Mesothelial cell of epicardium (in vitro differentiated cells): ENCODE data around the gene ADIPOR2. TPM values are rescaled to one million over a fixed set of nuclear protein-coding genes. Genes with fewer than 3 reads are reported as not detected.
A peak's percentile ranks its signal among the peaks of the same experiment; 100 is the strongest.

Experiments
- DNase-seq, 2 experiments: peaks; one replicate each; pipeline ENCODE4 v3.0.0; 2021; ENCODE audit warnings: low spot score in 2 of 2; ENCODE audit not compliant: unreplicated experiment in 2 of 2
- H3K27ac Mint-ChIP-seq: 2 replicates; pipeline ENCODE4 v1.8.0; 2021; ENCODE audit warnings: mixed read lengths
- H3K27me3 Mint-ChIP-seq: 2 replicates; pipeline ENCODE4 v1.8.0; 2021; ENCODE audit warnings: low read depth, mixed read lengths
- H3K36me3 Mint-ChIP-seq: 2 replicates; pipeline ENCODE4 v1.8.0; 2021; ENCODE audit warnings: mixed read lengths
- H3K4me1 Mint-ChIP-seq: 2 replicates; pipeline ENCODE4 v1.8.0; 2021; ENCODE audit warnings: mixed read lengths
- H3K4me3 Mint-ChIP-seq: 2 replicates; pipeline ENCODE4 v1.8.0; 2021; ENCODE audit warnings: mild to moderate bottlenecking, moderate library complexity, mixed read lengths
- H3K9me3 Mint-ChIP-seq: 2 replicates; pipeline ENCODE4 v1.8.0; 2021; ENCODE audit warnings: mixed read lengths
- CTCF ChIP-seq: fragments of 200-600 bp; sonication (generic); IDR thresholded peaks from one replicate; pipeline ENCODE4 v1.5.0; 2021; ENCODE audit warnings: antibody characterized with exemption; ENCODE audit not compliant: unreplicated experiment
- total RNA-seq: library from RNA; stranded (reverse); gene quantifications from 3 replicates; pipeline ENCODE4 v1.2.1, GENCODE V29; 2021

ADIPOR2 gene
- total RNA-seq, 1 donor from 2014 or later, result 77.2 TPM

- peak overlapping the region; percentile 5 for H3K27ac Mint-ChIP-seq
- no peak for DNase-seq
- no peak overlapping the region for H3K4me3 Mint-ChIP-seq
- TF ChIP-seq CTCF, result no peak
- H3K4me1 Mint-ChIP-seq, result peaks cover 77% of the 10 kb centered on the region
- H3K9me3 Mint-ChIP-seq, result no peaks in the 10 kb centered on the region
- no peaks in the 10 kb centered on the region for H3K27me3 Mint-ChIP-seq
- H3K36me3 Mint-ChIP-seq, result peaks cover 17% of the 10 kb centered on the region
Measured at GRCh38 chr12:1778911-1779310, 88.0 kb downstream of the ADIPOR2 start.

DNA sequence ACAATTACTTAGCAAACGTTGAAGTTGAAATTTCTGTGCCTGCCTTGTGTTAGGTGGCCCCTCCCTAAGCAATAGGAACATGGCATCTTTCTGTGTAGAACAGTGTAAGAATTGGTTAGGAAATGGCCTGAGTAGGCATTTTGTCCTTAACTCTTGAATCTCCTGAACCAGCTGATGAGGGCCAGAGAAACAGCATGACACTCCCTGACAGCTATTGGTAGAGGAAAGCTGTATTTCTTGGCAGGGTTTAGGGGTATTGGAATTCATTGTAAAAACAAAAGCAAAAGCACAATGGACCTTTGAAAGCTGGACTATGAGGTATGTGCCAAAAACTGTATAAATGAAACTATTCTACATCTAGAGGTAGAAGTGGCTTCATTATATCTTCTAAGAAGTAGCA lies 88.9 kb downstream of the ADIPOR2 start:
- no peak for DNase-seq
- no peaks in the 10 kb centered on the region for H3K27me3 Mint-ChIP-seq
- H3K4me1 Mint-ChIP-seq, result peaks cover 78% of the 10 kb centered on the region
- peaks cover 20% of the 10 kb centered on the region for H3K36me3 Mint-ChIP-seq
- H3K4me3 Mint-ChIP-seq, result no peak overlapping the region
- no peak for TF ChIP-seq CTCF
- no peaks in the 10 kb centered on the region for H3K9me3 Mint-ChIP-seq
- peak overlapping the region; percentile 63 for H3K27ac Mint-ChIP-seq

DNA sequence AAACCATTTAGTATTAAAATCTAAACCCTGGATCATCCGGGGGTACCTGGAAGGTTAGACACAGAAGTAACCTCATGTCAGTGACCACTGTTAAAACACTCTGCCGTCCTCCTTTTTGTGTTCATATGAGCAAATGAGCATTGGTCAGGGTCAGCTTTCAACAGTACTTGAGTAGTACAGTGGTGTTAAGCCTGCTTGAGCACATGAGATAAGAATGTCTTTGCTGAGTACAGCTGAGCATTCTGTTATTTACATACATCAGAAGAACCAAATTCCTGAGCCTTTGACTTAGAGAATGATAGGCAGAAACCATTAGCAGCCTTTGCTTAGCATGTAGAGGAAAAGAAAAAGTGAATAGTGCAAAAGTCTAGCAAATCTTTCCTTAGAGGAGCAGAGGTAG lies 90.9 kb downstream of the ADIPOR2 start:
- TF ChIP-seq CTCF, result no peak
- DNase-seq, result no peak
- Mint-ChIP-seq H3K36me3 (peaks cover 26% of the 10 kb centered on the region), H3K4me3 (no peak overlapping the region), H3K4me1 (peaks cover 65% of the 10 kb centered on the region), H3K27ac (peak overlapping the region; percentile 56), H3K27me3 (no peaks in the 10 kb centered on the region), H3K9me3 (no peaks in the 10 kb centered on the region)

DNA sequence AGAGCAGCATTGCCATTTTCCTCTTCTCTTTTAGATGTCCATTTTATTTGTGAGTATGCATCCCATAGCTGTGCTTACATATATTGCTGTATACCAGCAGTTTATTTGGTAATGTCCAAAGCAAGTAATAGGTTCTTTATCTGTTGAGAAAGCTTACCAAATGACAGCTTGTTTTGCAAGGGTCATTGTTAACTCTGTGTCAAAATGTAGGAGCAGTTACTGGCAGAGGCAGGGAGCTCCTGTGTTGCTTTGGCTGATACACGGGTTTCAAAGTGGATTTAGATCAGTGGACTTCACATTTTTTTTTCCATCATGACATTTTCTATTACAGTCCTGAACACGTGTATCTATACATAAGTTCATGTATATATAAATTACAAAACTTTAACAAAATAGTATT lies 91.3 kb downstream of the ADIPOR2 start:
- no peaks in the 10 kb centered on the region for H3K9me3 Mint-ChIP-seq
- H3K36me3 Mint-ChIP-seq, result peaks cover 26% of the 10 kb centered on the region
- no peak overlapping the region for H3K4me3 Mint-ChIP-seq
- peak overlapping the region; percentile 56 for H3K27ac Mint-ChIP-seq
- TF ChIP-seq CTCF, result no peak
- H3K4me1 Mint-ChIP-seq, result peaks cover 61% of the 10 kb centered on the region
- DNase-seq, result no peak
- no peaks in the 10 kb centered on the region for H3K27me3 Mint-ChIP-seq

DNA sequence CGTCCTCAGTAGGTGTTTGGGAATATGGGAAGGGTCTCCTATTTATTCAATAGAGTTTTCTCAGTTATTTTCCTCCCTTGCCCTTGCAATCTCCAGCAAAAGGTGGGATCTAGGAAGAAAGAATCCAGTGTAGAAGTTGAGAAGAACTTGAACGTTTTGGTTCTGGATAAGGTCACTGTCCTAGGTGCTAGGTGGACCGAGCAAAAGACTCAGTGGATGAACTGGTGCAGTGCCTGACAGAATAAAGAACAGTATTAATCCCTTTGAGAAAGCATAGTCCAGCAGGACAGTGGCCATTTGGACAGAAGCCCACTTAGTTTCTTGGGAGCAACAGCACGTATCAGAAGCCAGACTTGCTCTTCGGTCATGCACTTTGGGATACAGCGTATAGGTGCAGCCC lies 96.8 kb downstream of the ADIPOR2 start:
- no peak for DNase-seq
- Mint-ChIP-seq H3K4me1 (peaks cover 25% of the 10 kb centered on the region), H3K27me3 (no peaks in the 10 kb centered on the region), H3K36me3 (peaks cover 15% of the 10 kb centered on the region), H3K9me3 (no peaks in the 10 kb centered on the region), H3K27ac (no peak overlapping the region), H3K4me3 (no peak overlapping the region)
- TF ChIP-seq CTCF, result no peak

- Mint-ChIP-seq H3K4me3 (no peak overlapping the region), H3K27me3 (no peaks in the 10 kb centered on the region), H3K36me3 (peaks cover 10% of the 10 kb centered on the region), H3K9me3 (no peaks in the 10 kb centered on the region), H3K4me1 (peaks cover 6% of the 10 kb centered on the region), H3K27ac (no peak overlapping the region)
- no peak for TF ChIP-seq CTCF
- DNase-seq, result no peak
Measured at GRCh38 chr12:1790444-1790843, 99.6 kb downstream of the ADIPOR2 start.
